K562 (cell line): ENCODE data around the gene CHCHD10.

Experiments
- CHD1 ChIP-seq: fragments of 200-600 bp; sonication (generic); IDR thresholded peaks from one replicate; pipeline ENCODE4 v1.6.1; 2012; ENCODE audit warnings: mild to moderate bottlenecking, moderate library complexity, low read length, inconsistent platforms
- CHD2 ChIP-seq: IDR thresholded peaks from 2 replicates; pipeline ENCODE4 v1.6.1; 2011; ENCODE audit warnings: low read depth, low read length
- DMBX1 ChIP-seq: fragments of 250-450 bp; sonication (Bioruptor Pico); IDR thresholded peaks from 2 replicates; pipeline ENCODE4 v1.8.0; 2022; ENCODE audit warnings: inconsistent platforms, mild to moderate bottlenecking, moderate library complexity, borderline replicate concordance
- FOS ChIP-seq: IDR thresholded peaks from 3 replicates; pipeline ENCODE4 v1.6.1; 2011; ENCODE audit not compliant: insufficient read length; ENCODE audit errors: extremely low read depth
- KLF10 ChIP-seq: fragments of 250-450 bp; sonication (Bioruptor Pico); IDR thresholded peaks from 2 replicates; pipeline ENCODE4 v1.6.1; 2021; ENCODE audit warnings: matching md5 sums
- LARP7 ChIP-seq: fragments of 450-650 bp; IDR thresholded peaks from 2 replicates; pipeline ENCODE4 v1.6.1; 2016
- MAFG ChIP-seq: fragments of 450-650 bp; conservative IDR thresholded peaks from 2 replicates; pipeline ENCODE4 v1.6.1; 2016; ENCODE audit warnings: missing genetic modification characterization, missing compliant biosample characterization
- MYBL2 ChIP-seq, 2 experiments: fragments of 450-650 bp in 1 of 2; sonication (generic) in 1 of 2; formaldehyde crosslinking in 1 of 2; IDR thresholded peaks; 2 replicates each; pipeline versions ENCODE4 v1.6.1 to v1.8.1; 2017 to 2022; ENCODE audit warnings: borderline replicate concordance in 1 of 2, inconsistent platforms in 1 of 2, low read depth in 1 of 2, mild to moderate bottlenecking in 1 of 2, missing genetic modification reagents in 1 of 2, moderate library complexity in 1 of 2
- OTX1 ChIP-seq: fragments of 450-650 bp; formaldehyde crosslinking; IDR thresholded peaks from 2 replicates; pipeline ENCODE4 v1.4.0; 2022; ENCODE audit warnings: mild to moderate bottlenecking
- RBM22 ChIP-seq: fragments of 200-400 bp; formaldehyde crosslinking; IDR thresholded peaks from 2 replicates; pipeline ENCODE4 v1.6.1; 2018; ENCODE audit warnings: low read length, low read depth; ENCODE audit not compliant: poor library complexity, severe bottlenecking
- TARDBP ChIP-seq: fragments of 450-650 bp; IDR thresholded peaks from 2 replicates; pipeline ENCODE4 v1.6.1; 2016
- YY1 ChIP-seq, 3 experiments: IDR thresholded peaks; 2 replicates each; pipeline ENCODE4 v1.6.1; 2011; ENCODE audit warnings: low read length in 2 of 3, mild to moderate bottlenecking in 2 of 3, moderate library complexity in 2 of 3, borderline replicate concordance in 1 of 3, control low read depth in 1 of 3, low read depth in 1 of 3; ENCODE audit not compliant: insufficient read depth in 3 of 3, insufficient replicate concordance in 2 of 3, control insufficient read depth in 1 of 3, insufficient read length in 1 of 3; ENCODE audit errors: extremely low read depth in 1 of 3
- ZNF384 ChIP-seq: IDR thresholded peaks from 2 replicates; pipeline ENCODE4 v1.6.1; 2012; ENCODE audit warnings: low read depth, low read length, improper control_type of control experiment

- TF ChIP-seq MAFG (tag), result no peak
- TF ChIP-seq RBM22, result no peak
- TF ChIP-seq KLF10 (CRISPR knock-in tag), result no peak
- no peak for TF ChIP-seq YY1 (IDR thresholded peaks at IDR 0.05; ENCODE audit: borderline replicate concordance in 1 of 3, control insufficient read depth in 1 of 3, extremely low read depth in 1 of 3, insufficient read depth in 3 of 3, insufficient read length in 1 of 3, insufficient replicate concordance in 2 of 3, low read depth in 1 of 3, low read length in 2 of 3)
- no peak for TF ChIP-seq CHD2
- TF ChIP-seq ZNF384, result no peak
- TF ChIP-seq OTX1 (CRISPR knock-in tag), result no peak
- TF ChIP-seq MYBL2 (IDR thresholded peaks at IDR 0.05; ENCODE audit: low read depth), result no peak
- no peak for TF ChIP-seq MYBL2 (CRISPR knock-in tag; IDR thresholded peaks at IDR 0.05; ENCODE audit: borderline replicate concordance)
- TF ChIP-seq LARP7, result no peak
- no peak for TF ChIP-seq FOS
- TF ChIP-seq TARDBP, result no peak
- TF ChIP-seq DMBX1 (CRISPR knock-in tag), result no peak
- no peak for TF ChIP-seq CHD1
Observed at GRCh38 chr22:23759566-23759965, 8.2 kb downstream of the CHCHD10 start.
